A549 (cell line): ENCODE data around the gene MCTP2. TPM values are rescaled to one million over a fixed set of nuclear protein-coding genes. Genes with fewer than 3 reads are reported as not detected.

Source experiments
- ATAC-seq, 2 experiments: fragments of 200-7000 bp in 1 of 2; fragments of >200 bp in 1 of 2; cut with Nextera tagmentation in 1 of 2; cut with Tn5 transposase in 1 of 2; 3 replicates each; pipeline versions ENCODE4 v1.8.0 to v1.9.1; 2018 to 2020; ENCODE audit warnings: mild to moderate bottlenecking in 1 of 2, moderate library complexity in 1 of 2
- CTCF ChIA-PET: fragments of 300-600 bp; sonication (Branson Sonifier 250); formaldehyde crosslinking; extraction: SDS; loops from one replicate; lab custom pipeline; 2021; ENCODE audit warnings: antibody characterized with exemption, inconsistent platforms; lab: Yijun Ruan, JAX
- POLR2A ChIA-PET: fragments of 350-600 bp; formaldehyde crosslinking; extraction: SDS; loops from one replicate; lab custom pipeline; 2021; ENCODE audit warnings: antibody characterized with exemption, inconsistent platforms; lab: Yijun Ruan, JAX
- DNase-seq, 2 experiments: peaks; one replicate each; pipeline versions ENCODE4 v3.0.0 to v3.0.0-alpha.2; 2011 to 2016; ENCODE audit warnings: low read depth in 1 of 2, low spot score in 1 of 2
- FAIRE-seq: peaks from 2 replicates; lab custom pipeline; 2011; peaks lifted over from hg19 to GRCh38; lab: Jason Lieb, UNC
- H3K27ac ChIP-seq, 2 experiments: fragments of >200 bp; sonication (Bioruptor Twin); formaldehyde crosslinking; 3 replicates each; pipeline ENCODE4 v1.5.1; 2016 to 2017
- H3K4me1 ChIP-seq: fragments of >200 bp; sonication (Bioruptor Twin); formaldehyde crosslinking; 3 replicates; pipeline ENCODE4 v1.6.1; 2016
- H3K4me2 ChIP-seq: fragments of >200 bp; sonication (Bioruptor Twin); formaldehyde crosslinking; 3 replicates; pipeline ENCODE4 v1.6.1; 2016
- H3K4me3 ChIP-seq: fragments of >200 bp; sonication (Bioruptor Twin); formaldehyde crosslinking; 3 replicates; pipeline ENCODE4 v1.5.1; 2016
- H3K9me3 ChIP-seq: fragments of >200 bp; sonication (Bioruptor Twin); formaldehyde crosslinking; 3 replicates; pipeline ENCODE4 v1.6.1; 2016
- CBX8 ChIP-seq: fragments of 200-600 bp; sonication (generic); IDR thresholded peaks from 2 replicates; pipeline ENCODE4 v1.6.1; 2016
- EHF ChIP-seq: fragments of 250-450 bp; sonication (Bioruptor Pico); IDR thresholded peaks from 2 replicates; pipeline ENCODE4 v1.5.0; 2020; ENCODE audit warnings: mild to moderate bottlenecking
- EP300 ChIP-seq, 2 experiments: fragments of >200 bp; sonication (Bioruptor Twin); formaldehyde crosslinking; IDR thresholded peaks; 2 replicates in 1 of 2; 3 replicates in 1 of 2; pipeline ENCODE4 v1.6.1; 2016 to 2017
- FOSB ChIP-seq: fragments of 250-450 bp; sonication (Bioruptor Pico); IDR thresholded peaks from 2 replicates; pipeline ENCODE4 v1.5.0; 2020; ENCODE audit warnings: mild to moderate bottlenecking, moderate library complexity
- KDM5A ChIP-seq: fragments of 200-600 bp; sonication (generic); IDR thresholded peaks from 2 replicates; pipeline ENCODE4 v1.6.1; 2016; ENCODE audit warnings: antibody characterized with exemption, mild to moderate bottlenecking
- MAZ ChIP-seq: fragments of 150-350 bp; IDR thresholded peaks from 2 replicates; pipeline ENCODE4 v1.6.1; 2014; ENCODE audit warnings: antibody characterized with exemption, low read depth, low read length, borderline replicate concordance
- NFE2L2 ChIP-seq: fragments of 150-350 bp; conservative IDR thresholded peaks from 2 replicates; pipeline ENCODE4 v1.6.1; 2014; ENCODE audit warnings: low read length
- NPAS2 ChIP-seq: fragments of 250-450 bp; sonication (Bioruptor Pico); IDR thresholded peaks from 2 replicates; pipeline ENCODE4 v1.8.0; 2022; ENCODE audit warnings: mild to moderate bottlenecking, moderate library complexity, borderline replicate concordance
- NR3C1 ChIP-seq: fragments of >200 bp; sonication (Bioruptor Twin); formaldehyde crosslinking; IDR thresholded peaks from 3 replicates; pipeline ENCODE4 v1.6.1; 2017
- POLR2AphosphoS2 ChIP-seq: conservative IDR thresholded peaks from 2 replicates; pipeline ENCODE4 v1.6.1; 2012; ENCODE audit warnings: low read length, improper control_type of control experiment, inconsistent platforms
- RNF2 ChIP-seq: fragments of 200-600 bp; sonication (generic); IDR thresholded peaks from 2 replicates; pipeline ENCODE4 v1.6.1; 2016; ENCODE audit warnings: low read depth, mild to moderate bottlenecking, antibody characterized with exemption, moderate library complexity, borderline replicate concordance
- SREBF2 ChIP-seq: fragments of 450-650 bp; IDR thresholded peaks from 2 replicates; pipeline ENCODE4 v1.6.1; 2014; ENCODE audit warnings: mild to moderate bottlenecking, moderate library complexity
- TFCP2L1 ChIP-seq: fragments of 250-450 bp; sonication (Bioruptor Pico); IDR thresholded peaks from 2 replicates; pipeline ENCODE4 v1.5.0; 2021; ENCODE audit warnings: mild to moderate bottlenecking
- ZC3H11A ChIP-seq: fragments of 450-650 bp; IDR thresholded peaks from 2 replicates; pipeline ENCODE4 v1.6.1; 2014; ENCODE audit warnings: antibody characterized with exemption, mild to moderate bottlenecking
- ZFP36 ChIP-seq: fragments of 450-650 bp; IDR thresholded peaks from 2 replicates; pipeline ENCODE4 v1.6.1; 2014; ENCODE audit warnings: borderline replicate concordance; ENCODE audit not compliant: partially characterized antibody
- ZNF302 ChIP-seq: fragments of 250-450 bp; sonication (Bioruptor Pico); IDR thresholded peaks from 2 replicates; pipeline ENCODE4 v1.9.0; 2021; ENCODE audit warnings: inconsistent platforms, mild to moderate bottlenecking, moderate library complexity
- WGBS: methylation state at CpG from one replicate; pipeline ENCODE4 v1.1.6; 2017; ENCODE audit errors: missing lambda C conversion rate; 5-methylcytosine and 5-hydroxymethylcytosine counted together
- polyA plus RNA-seq, 4 experiments: library from polyadenylated mRNA; depleted of rRNA in 3 of 4; stranded (reverse); fragments of >200 nt; fragmentation: RNase III in 1 of 4; extraction: RNeasy Plus Mini Kit Qiagen cat#74134 plus additional on column Dnase treatment in 1 of 4; gene quantifications; 2 replicates in 3 of 4; 3 replicates in 1 of 4; pipeline ENCODE4 v1.2.3, GENCODE V29; 2011 to 2017
- TF ChIP-seq, protein P1 (sequence below): fragments of 450-650 bp; IDR thresholded peaks from 2 replicates; pipeline ENCODE4 v1.6.1; 2014; ENCODE audit warnings: antibody characterized with exemption
- TF ChIP-seq, protein P2 (sequence below): fragments of 250-450 bp; sonication (Bioruptor Pico); IDR thresholded peaks from 2 replicates; pipeline ENCODE4 v1.5.0; 2021; ENCODE audit warnings: mild to moderate bottlenecking, moderate library complexity, borderline replicate concordance
- TF ChIP-seq, protein P3 (sequence below): fragments of 150-350 bp; IDR thresholded peaks from 2 replicates; pipeline ENCODE4 v1.6.1; 2014; ENCODE audit warnings: low read depth, mild to moderate bottlenecking, low read length
- TF ChIP-seq, protein P4 (sequence below): IDR thresholded peaks from 2 replicates; pipeline ENCODE4 v1.6.1; 2012

MCTP2 gene
- polyA plus RNA-seq, 2 of the 4 experiments (the other 2 are of a cell fraction) = not detected

DNA sequence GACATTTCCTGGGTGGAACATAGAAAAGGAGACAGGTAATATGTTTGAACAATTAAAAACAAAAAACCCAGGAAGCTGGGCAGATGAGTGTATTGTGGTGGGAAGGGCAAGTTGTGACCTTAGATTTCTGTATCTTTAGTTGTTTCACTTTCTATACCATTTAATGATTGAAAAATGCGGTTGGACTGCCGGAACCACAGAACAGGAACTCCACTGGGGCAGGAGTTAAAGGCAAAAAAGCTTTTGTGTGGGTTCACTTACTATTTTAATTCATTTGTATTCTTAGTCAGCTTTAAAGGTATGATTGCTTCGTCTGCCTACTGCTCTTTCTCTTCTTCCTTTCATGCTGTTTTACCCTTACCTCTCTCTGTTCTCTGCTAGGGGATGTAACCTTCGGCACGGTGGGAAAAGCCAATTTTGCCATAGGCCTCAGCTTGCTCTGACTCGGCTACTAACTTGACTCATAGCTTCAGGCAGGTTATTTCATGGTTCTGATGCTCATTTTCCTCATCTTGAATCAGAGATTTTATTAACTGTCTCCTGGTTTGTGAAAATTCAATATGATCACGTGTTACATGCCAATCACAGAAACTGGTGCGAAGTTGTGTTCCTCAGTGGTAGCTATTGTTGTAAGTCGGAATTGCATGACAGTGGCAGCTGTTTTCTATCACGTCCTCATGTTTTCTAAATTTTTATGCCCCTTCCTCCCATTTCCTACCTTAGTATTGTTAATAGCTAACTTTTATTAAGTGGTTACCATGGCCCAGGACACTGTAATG, 1.6 kb upstream of the MCTP2 start:
- TF ChIP-seq, protein P1, sequence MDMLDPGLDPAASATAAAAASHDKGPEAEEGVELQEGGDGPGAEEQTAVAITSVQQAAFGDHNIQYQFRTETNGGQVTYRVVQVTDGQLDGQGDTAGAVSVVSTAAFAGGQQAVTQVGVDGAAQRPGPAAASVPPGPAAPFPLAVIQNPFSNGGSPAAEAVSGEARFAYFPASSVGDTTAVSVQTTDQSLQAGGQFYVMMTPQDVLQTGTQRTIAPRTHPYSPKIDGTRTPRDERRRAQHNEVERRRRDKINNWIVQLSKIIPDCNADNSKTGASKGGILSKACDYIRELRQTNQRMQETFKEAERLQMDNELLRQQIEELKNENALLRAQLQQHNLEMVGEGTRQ = 0 out of 2 replicates have a peak, but pooled peaks have one; percentile 7
- TF ChIP-seq KDM5A = no peak
- Histone ChIP-seq H3K4me3 (no peak overlapping the region), H3K9me3 (no peaks in the 10 kb centered on the region; the same call in 2 of the 3 replicates), H3K27ac (no peak overlapping the region), H3K4me1 (no peaks in the 10 kb centered on the region), H3K4me2 (no peak overlapping the region)
- DNase-seq (no peak), FAIRE-seq (no peak), ATAC-seq (no peak)
- WGBS = 26% methylated on average over 10 of the region's 10 CpGs
- ChIA-PET CTCF (interaction anchor here (1.0 to 1.4 kb wide), 2 partner anchors 9 to 1199 kb away, joined by 3 read pairs; no protein-coding TSS in a partner anchor), POLR2A (no interaction called here)

DNA sequence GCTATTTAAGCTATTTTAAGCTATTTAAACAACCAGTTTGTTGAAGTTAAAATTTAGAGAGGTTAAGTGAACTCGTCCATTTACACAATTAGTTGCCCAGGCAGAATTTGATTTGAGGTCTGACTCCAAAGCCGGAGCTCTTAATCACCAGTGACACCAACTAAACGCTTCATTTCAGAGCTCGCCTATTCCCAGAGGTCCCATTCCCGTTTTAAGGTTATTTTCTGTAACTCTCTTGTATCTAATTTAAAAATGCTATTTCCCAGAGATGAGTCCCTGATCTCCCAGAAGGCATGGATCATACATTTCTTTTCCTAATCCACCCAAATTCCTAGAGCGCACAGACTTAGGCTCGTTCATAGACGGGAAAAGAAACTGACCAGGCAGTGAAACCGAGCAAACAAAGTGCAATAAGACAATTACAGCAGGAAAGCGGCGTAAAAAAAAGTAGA, 904 bp upstream of the MCTP2 start:
- Histone ChIP-seq H3K27ac (no peak overlapping the region), H3K4me3 (no peak overlapping the region; the same call in 2 of the 3 replicates), H3K4me1 (no peaks in the 10 kb centered on the region), H3K4me2 (peak overlapping the region; percentile 66), H3K9me3 (no peaks in the 10 kb centered on the region; the same call in 2 of the 3 replicates)
- FAIRE-seq = no peak
- no peak for TF ChIP-seq RNF2
- TF ChIP-seq EP300 (IDR thresholded peaks at IDR 0.05) = no peak
- TF ChIP-seq ZC3H11A = no peak
- TF ChIP-seq, protein P2, sequence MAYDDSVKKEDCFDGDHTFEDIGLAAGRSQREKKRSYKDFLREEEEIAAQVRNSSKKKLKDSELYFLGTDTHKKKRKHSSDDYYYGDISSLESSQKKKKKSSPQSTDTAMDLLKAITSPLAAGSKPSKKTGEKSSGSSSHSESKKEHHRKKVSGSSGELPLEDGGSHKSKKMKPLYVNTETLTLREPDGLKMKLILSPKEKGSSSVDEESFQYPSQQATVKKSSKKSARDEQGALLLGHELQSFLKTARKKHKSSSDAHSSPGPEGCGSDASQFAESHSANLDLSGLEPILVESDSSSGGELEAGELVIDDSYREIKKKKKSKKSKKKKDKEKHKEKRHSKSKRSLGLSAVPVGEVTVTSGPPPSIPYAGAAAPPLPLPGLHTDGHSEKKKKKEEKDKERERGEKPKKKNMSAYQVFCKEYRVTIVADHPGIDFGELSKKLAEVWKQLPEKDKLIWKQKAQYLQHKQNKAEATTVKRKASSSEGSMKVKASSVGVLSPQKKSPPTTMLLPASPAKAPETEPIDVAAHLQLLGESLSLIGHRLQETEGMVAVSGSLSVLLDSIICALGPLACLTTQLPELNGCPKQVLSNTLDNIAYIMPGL (CRISPR knock-in tag) = no peak
- TF ChIP-seq, protein P1 = no peak
- TF ChIP-seq ZNF302 (CRISPR knock-in tag) = no peak
- TF ChIP-seq EHF (CRISPR knock-in tag) = no peak
- no peak for ATAC-seq
- ChIA-PET CTCF (interaction anchor here (1.0 to 1.4 kb wide), 2 partner anchors 10 to 1200 kb away, joined by 3 read pairs; no protein-coding TSS in a partner anchor), POLR2A (no interaction called here)
- DNase-seq = no peak
- WGBS = 25% methylated on average over 11 of the region's 11 CpGs

DNA sequence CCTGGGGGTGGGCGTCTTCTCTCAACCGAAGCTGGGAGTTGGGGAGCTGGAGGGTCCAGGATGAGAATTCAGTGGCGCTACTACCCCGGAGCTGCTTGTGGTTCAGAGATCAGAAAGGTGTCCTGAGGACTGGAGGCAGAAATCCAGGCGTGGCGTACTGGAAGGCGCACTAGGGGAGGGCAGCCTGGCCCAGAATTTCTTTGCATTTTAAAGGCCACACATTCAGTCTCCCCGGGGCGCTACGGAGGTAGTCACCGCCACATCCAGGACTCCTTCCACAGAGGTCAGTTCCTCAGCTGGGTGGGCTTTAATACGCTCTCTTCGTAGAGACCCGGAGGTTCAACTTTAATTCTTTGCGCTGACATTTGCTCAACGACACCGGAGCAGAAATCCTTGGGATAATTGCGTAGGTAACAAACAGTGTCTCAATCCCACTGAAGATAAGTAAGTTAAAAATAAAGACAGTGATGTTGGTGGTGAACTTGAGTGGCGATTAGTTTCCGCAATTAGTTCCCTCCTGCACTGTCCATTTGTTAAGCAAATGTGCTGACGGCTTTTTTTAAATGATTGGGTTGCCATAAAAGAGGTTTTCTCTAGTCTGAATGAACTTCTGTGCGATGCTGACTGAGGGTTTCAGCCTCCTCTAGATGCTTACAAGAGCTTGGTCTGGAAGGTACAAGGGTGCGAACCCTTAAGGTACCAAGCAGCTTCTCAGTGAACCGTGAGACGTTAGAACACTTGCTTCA, 535 bp downstream of the MCTP2 start:
- DNase-seq (no peak), ATAC-seq (no peak; a peak in 2 of 6 replicates), FAIRE-seq (no peak)
- ChIA-PET CTCF (interaction anchor here (1.5 kb wide), 1 partner anchor 9 kb away, joined by 6 read pairs; no protein-coding TSS in a partner anchor), POLR2A (no interaction called here)
- H3K4me1 ChIP-seq = no peaks in the 10 kb centered on the region
- WGBS = 37% methylated on average over 21 of the region's 25 CpGs
- no peak overlapping the region; the same call in 2 of the 3 replicates for H3K4me3 ChIP-seq
- H3K9me3 ChIP-seq = no peaks in the 10 kb centered on the region; the same call in 2 of the 3 replicates
- H3K27ac ChIP-seq = no peak overlapping the region
- peak overlapping the region; percentile 66 for H3K4me2 ChIP-seq
- TF ChIP-seq EHF (CRISPR knock-in tag) (no peak), POLR2AphosphoS2 (no peak), TFCP2L1 (CRISPR knock-in tag) (no peak), ZFP36 (no peak), CBX8 (no peak), NPAS2 (no peak), NR3C1 (no peak), FOSB (CRISPR knock-in tag) (no peak), SREBF2 (no peak), NFE2L2 (no peak), MAZ (no peak)
- TF ChIP-seq, protein P2 (CRISPR knock-in tag) = no peak
- TF ChIP-seq, protein P3, sequence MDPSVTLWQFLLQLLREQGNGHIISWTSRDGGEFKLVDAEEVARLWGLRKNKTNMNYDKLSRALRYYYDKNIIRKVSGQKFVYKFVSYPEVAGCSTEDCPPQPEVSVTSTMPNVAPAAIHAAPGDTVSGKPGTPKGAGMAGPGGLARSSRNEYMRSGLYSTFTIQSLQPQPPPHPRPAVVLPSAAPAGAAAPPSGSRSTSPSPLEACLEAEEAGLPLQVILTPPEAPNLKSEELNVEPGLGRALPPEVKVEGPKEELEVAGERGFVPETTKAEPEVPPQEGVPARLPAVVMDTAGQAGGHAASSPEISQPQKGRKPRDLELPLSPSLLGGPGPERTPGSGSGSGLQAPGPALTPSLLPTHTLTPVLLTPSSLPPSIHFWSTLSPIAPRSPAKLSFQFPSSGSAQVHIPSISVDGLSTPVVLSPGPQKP = no peak
- TF ChIP-seq, protein P4, sequence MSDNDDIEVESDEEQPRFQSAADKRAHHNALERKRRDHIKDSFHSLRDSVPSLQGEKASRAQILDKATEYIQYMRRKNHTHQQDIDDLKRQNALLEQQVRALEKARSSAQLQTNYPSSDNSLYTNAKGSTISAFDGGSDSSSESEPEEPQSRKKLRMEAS = no peak
